ENCODE results near the gene RAB7B. TPM values are rescaled to one million over a fixed set of nuclear protein-coding genes. Genes with fewer than 3 reads are reported as not detected.

The RAB7B gene
- total and polyA plus RNA-seq, 2 donors from 2014 or later, result 0.73 to 2.0 TPM

- no peaks in the 10 kb centered on the region for H3K36me3 ChIP-seq (ENCODE audit: control insufficient read depth in 2 of 3, insufficient read depth in 3 of 3, low read length in 3 of 3)
- H3K4me1 ChIP-seq (ENCODE audit: control insufficient read depth in 2 of 3, insufficient read depth in 2 of 3, low read depth in 1 of 3, low read length in 3 of 3), result no peaks in the 10 kb centered on the region
- H3K9ac ChIP-seq (ENCODE audit: low read length in 3 of 3), result no peak within 1 kb of the TSS
- no peaks in the 10 kb centered on the region for H3K9me3 ChIP-seq (ENCODE audit: control insufficient read depth in 2 of 3, insufficient read depth in 1 of 3, low read length in 3 of 3)
- TF ChIP-seq CTCF (IDR thresholded peaks at IDR 0.05; ENCODE audit: borderline replicate concordance, extremely low read depth, insufficient read depth), result no peak
- no peak within 1 kb of the TSS for H3K27ac ChIP-seq (ENCODE audit: low read depth in 2 of 2, low read length in 2 of 2)
- intact Hi-C loops (cut with DNase I), result no loop called here
- no peak for FAIRE-seq
- H3K27me3 ChIP-seq (ENCODE audit: control insufficient read depth, insufficient read depth, low read length), result no peaks in the 10 kb centered on the region
- no peak for DNase-seq
- no peak within 1 kb of the TSS for H3K4me3 ChIP-seq (ENCODE audit: low read length in 3 of 3)
Observed at GRCh38 chr1:205943245-205943644, 60.0 kb downstream of the RAB7B start, which contains the start of gene SLC26A9. TSS of gene SLC26A9 (minus strand) at chr1:205943456. CDS start at chr1:205935820, 7,636 bp downstream.

DNA sequence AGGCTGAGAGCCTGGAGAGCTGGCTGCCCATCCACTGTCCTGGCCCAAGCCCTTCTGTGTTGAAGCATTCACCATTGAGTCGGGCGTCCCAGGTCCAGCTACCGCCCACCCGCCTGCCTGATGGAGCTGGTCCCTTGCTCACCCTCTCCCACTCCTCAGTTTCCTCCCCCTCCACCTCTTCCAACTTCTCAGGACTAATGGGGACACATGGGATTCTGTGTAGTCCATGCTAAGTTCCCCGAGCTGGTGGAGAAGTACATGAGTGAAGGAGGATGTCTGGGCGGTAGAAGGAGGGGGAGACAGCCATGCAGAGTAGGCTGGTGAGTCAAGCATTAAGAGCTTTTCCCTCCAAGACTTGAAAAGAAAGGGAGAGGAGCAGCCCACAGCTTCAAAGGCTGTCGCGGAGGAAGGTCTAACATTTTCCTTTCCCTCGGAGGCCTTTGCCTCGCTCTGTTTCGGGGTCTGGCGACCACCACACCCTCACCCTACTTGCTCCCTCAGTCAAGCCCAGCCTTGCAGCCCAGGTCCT is 60.5 kb downstream of the RAB7B start:
- no peaks in the 10 kb centered on the region for H3K36me3 ChIP-seq (ENCODE audit: control insufficient read depth in 2 of 3, insufficient read depth in 3 of 3, low read length in 3 of 3)
- DNase-seq, result no peak
- no peak overlapping the region for H3K27ac ChIP-seq (ENCODE audit: low read depth in 2 of 2, low read length in 2 of 2)
- no peaks in the 10 kb centered on the region for H3K27me3 ChIP-seq (ENCODE audit: control insufficient read depth, insufficient read depth, low read length)
- no peak for FAIRE-seq
- H3K9me3 ChIP-seq (ENCODE audit: control insufficient read depth in 2 of 3, insufficient read depth in 1 of 3, low read length in 3 of 3), result no peaks in the 10 kb centered on the region
- intact Hi-C loops (cut with DNase I), result no loop called here
- H3K4me3 ChIP-seq (ENCODE audit: low read length in 3 of 3), result no peak overlapping the region
- H3K4me1 ChIP-seq (ENCODE audit: control insufficient read depth in 2 of 3, insufficient read depth in 2 of 3, low read depth in 1 of 3, low read length in 3 of 3), result no peaks in the 10 kb centered on the region
- TF ChIP-seq CTCF (IDR thresholded peaks at IDR 0.05; ENCODE audit: borderline replicate concordance, extremely low read depth, insufficient read depth), result no peak
- H3K9ac ChIP-seq (ENCODE audit: low read length in 3 of 3), result no peak overlapping the region

DNA sequence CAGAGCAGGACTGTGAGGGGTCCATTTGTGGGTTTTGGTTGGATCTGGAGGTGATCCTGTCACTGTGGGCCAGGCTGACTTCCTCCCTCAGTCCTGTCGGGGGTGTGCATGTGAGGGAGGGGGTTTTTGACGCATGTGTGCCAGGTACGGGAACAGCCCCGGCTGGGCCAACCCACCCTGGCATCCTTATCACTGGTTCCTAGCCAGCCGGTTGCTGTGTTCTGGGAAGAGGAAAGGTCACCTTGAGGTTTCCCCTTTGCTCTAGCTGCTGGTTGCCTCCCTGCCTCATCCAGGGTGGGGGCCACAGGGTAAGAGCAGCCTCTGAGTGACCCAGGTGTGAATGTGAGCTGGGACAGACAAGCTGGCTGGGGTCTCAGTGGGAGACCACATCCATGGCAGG is 62.5 kb downstream of the RAB7B start:
- intact Hi-C loops (cut with DNase I), result no loop called here
- Histone ChIP-seq H3K9ac (ENCODE audit: low read length in 3 of 3) (no peak overlapping the region), H3K36me3 (ENCODE audit: control insufficient read depth in 2 of 3, insufficient read depth in 3 of 3, low read length in 3 of 3) (no peaks in the 10 kb centered on the region), H3K9me3 (ENCODE audit: control insufficient read depth in 2 of 3, insufficient read depth in 1 of 3, low read length in 3 of 3) (no peaks in the 10 kb centered on the region), H3K4me3 (ENCODE audit: low read length in 3 of 3) (no peak overlapping the region), H3K27ac (ENCODE audit: low read depth in 2 of 2, low read length in 2 of 2) (no peak overlapping the region), H3K27me3 (ENCODE audit: control insufficient read depth, insufficient read depth, low read length) (no peaks in the 10 kb centered on the region), H3K4me1 (ENCODE audit: control insufficient read depth in 2 of 3, insufficient read depth in 2 of 3, low read depth in 1 of 3, low read length in 3 of 3) (no peaks in the 10 kb centered on the region)
- DNase-seq (no peak), FAIRE-seq (no peak)
- TF ChIP-seq CTCF (IDR thresholded peaks at IDR 0.05; ENCODE audit: borderline replicate concordance, extremely low read depth, insufficient read depth), result no peak

Measured in kidney (tissue), 14 donors.